GM18502 (cell line): ENCODE results near the gene LENEP.

ENCODE experiments used
- ATAC-seq: cut with Tn5 transposase; IDR thresholded peaks from one replicate; pipeline ENCODE4 v1.9.1; 2021; ENCODE audit warnings: mild to moderate bottlenecking; ENCODE audit not compliant: unreplicated experiment, poor library complexity

Gene LENEP, protein sequence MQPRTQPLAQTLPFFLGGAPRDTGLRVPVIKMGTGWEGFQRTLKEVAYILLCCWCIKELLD

GRCh38 chr1:154993572-154994268, at the start of gene LENEP:
TSS of gene LENEP (plus strand) at chr1:154993586. CDS start at chr1:154993608, 22 bp downstream.
- no peak for ATAC-seq

- no peak for ATAC-seq
These were observed 49.6 kb upstream of the LENEP start for GRCh38 chr1:154943649-154944400.

DNA sequence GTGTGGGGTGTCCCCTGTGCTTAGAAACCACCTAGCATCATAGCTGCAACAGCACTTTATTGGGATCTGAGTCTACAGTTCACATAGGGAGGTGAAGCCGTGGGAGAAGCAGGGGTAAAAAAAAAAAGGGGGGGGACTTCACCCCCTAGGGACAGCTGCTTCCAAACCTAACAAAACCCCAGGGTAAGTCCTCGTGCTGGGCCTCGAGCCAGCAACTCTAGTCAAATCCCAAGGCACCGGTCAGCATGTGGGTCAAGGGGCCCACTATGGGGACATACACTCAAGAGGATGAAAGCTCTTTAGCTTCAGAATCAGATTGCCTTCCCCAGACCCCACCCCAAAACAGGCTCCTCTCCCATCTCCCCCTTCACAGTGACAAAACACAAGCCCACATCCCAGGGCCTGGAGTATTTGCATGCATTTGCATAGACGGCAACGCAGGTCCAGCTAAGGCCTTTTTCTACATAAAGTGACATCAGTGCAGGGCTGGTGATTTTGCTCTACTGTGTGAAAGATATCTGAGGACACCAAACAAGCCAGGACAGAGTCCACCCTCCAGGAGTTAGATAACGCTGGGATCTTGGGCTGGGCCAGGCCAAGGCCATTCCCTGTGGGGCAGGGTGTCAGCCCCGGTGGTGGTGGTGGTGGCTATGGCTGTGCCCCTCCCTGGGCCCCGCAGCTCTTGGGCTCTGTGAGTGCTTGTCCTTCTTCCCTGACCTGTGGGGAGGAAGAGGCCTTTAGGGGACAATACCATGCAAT, 48.8 kb upstream of the LENEP start:
- ATAC-seq = no peak

DNA sequence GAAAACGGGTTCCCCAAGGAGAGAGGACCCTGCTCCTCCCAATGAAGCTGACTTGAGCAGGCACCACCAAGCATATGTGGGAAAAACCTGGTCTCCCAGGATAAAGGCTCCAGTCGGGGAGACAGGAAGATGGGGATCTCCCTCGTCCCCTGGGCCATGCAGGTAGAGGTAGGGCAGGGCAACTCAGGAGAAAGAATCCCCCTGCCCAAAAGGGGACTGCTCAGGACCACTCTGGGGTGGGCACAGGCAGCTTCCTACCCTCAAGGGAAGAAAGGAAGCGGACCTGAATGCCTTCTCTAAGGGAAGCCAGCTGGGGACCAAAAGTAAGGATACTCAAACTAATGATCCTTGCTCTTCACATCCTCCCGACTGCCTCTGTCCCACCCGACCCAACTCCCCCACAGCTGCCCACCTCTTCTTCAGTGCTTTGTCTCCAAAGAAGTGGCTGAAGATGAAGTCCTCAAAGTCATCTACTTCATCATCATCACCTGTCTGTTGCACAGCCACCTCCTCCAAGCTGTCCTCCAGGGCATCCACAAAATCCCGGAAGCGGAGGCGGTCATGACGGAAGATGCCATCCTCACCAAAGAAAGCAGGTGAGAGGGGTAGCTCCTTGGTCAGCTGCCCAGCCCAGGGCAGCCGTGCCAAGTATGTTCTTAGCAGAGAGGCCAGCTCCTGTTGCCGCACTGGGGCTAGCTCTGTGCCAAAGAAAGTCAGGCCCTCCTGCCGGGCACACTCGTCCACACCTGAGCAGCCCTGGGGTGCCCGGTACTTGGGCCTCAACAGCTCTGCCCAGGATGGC, 48.0 kb upstream of the LENEP start:
- no peak for ATAC-seq

- ATAC-seq = no peak
These were observed 47.2 kb upstream of the LENEP start for GRCh38 chr1:154945962-154946850.

DNA sequence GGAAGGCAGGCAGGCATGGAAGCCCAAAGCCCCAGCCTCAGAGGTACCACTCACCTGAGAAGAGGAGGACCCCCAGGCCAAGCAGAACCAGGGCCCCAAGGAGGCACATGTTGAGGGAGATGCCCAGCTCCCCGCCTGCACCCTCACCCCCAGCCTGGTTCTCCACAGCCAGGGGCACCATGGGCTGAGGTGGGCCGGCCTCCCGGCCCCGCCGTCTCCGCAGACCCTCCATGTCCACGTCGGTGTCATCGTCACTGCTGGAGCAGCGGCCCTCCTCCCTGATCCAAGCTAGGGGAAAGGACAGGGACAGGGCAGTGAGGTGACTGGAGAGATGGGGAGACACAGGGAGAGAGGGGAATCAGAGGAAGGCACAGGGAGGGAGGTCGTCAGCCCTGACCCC, 45.3 kb upstream of the LENEP start:
- no peak for ATAC-seq

- ATAC-seq = no peak
These were observed 41.3 kb upstream of the LENEP start for GRCh38 chr1:154951901-154952657.

GRCh38 chr1:154952664-154953063, 40.7 kb upstream of the LENEP start:
- ATAC-seq = no peak

- no peak for ATAC-seq
These were observed 39.8 kb upstream of the LENEP start for GRCh38 chr1:154953611-154954038.

GRCh38 chr1:154954541-154954940, 38.8 kb upstream of the LENEP start:
- ATAC-seq = no peak

- ATAC-seq = peak; percentile 60
These were observed 38.2 kb upstream of the LENEP start for GRCh38 chr1:154955039-154955717.

DNA sequence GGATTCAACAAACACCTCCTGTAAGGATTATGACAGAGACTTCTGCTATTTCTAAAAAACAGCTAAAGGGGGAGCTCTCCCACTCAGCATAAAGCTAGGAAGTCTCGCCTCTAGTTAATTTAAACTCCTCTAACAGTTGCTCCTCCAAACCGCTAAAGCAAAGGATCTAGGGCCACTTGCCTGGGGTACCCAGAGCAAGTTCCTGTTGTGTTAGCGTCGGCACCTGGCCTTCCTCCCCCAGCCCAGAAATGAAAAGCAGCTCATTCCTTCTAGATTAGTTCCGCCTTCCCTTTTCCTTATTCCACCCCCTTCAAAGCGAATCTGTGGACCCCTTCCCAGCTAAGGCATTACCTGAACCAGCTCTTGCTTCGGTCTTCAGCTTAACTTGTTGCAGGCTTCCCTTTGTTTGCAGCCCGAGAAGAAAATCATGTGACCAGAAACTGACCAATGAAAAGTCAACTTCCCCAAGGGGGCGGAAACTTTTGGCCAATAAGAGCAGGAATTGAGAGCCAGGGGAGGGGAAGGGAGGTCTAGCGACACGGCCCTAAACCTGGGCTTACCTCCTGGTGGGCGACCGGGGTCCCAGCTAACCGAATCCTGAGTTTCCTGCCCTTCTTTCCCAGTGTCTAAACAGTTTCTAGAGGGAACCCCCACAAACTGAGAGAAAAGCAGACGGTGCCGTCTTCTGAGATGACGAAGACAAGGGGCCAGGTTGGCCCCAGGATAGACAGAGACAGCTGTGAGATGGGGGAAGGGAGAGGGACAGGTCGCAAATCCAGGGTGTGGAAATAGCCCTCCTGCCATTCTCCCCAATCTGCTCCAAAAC, 37.5 kb upstream of the LENEP start, which contains the start of gene PBXIP1:
Gene PBXIP1 (minus strand): TSS at position 382 of the 826 bp plus-strand sequence. CDS start 2,378 bp downstream, outside the sequence.
- ATAC-seq = peak; percentile 57

GRCh38 chr1:154956544-154956941, 36.8 kb upstream of the LENEP start:
- ATAC-seq = no peak

DNA sequence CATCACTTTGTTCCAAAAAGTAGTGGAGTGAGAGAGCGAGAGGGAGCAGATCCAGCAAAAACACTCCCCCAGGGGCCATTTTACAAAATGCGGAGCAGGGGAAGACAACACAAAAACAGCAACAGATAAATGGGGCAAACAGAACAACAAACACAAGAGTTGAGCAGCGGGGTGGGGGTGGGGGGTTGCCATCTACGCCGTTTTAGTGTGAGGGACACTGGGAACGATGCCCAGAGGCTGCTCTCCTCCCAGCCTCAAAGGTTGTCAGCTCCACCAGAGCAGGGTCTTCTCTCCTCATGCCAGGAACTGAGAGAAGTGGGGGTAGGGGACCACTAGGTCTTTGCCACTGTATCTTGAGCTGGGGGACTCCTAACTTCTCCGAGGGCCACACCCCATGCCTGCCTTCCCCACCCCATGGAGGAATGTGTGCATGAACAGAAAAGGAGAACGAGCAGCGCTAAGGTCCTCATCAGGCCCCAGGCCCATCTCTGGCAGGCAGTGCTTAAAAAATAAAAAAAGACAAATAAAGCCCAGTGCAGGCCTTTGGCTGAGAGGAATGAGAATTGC, 36.2 kb upstream of the LENEP start:
- ATAC-seq = no peak

GRCh38 chr1:154958036-154958435, 35.4 kb upstream of the LENEP start:
- no peak for ATAC-seq

DNA sequence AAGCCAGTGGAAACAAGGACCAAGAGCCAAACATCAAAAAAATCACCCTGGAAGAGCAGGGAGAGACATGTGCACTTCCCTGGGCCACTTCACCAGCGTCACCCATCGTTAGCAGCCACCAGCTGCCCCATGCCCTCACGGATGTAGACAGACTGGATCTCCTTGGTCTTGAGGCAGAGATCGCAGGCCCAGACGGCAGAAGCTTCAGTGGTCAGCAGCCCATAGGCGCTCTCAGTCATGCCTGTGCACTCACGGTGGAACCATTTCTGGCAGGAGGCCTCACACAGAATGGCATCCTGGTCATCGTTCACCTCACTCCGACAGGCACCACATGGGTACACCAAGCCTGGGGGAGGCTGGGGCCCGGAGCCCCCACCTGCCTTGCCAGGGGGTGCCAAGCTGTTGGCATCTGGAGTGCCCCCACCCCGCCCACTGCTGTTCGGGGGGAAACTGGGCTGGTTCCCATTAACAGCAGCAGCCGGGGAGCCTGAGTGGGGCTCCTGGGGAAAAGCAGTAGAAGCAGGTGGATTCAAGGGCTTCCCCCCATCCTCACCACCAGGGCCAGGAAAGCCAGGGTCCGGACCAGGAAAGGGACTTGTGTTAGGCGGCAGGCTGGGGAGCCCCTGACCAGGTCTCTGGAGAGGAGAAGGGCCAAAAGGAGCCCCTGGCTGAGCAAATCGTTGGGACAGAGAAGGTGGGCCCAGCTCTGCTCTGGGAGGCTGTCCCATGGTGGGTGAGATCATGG, 34.5 kb upstream of the LENEP start:
- ATAC-seq = no peak
